SK-N-MC (cell line): ENCODE data around the gene ZNF165.

Experiments
- DNase-seq: peaks from one replicate; pipeline ENCODE4 v3.0.0-alpha.2; 2011; ENCODE audit warnings: low read depth, low spot score
- H3K27ac ChIP-seq: fragments of 200-600 bp; sonication (generic); 2 replicates; pipeline ENCODE4 v1.5.1; 2016; ENCODE audit warnings: mixed run types
- H3K36me3 ChIP-seq: fragments of 200-600 bp; sonication (generic); 2 replicates; pipeline ENCODE4 v1.6.1; 2017; ENCODE audit warnings: antibody characterized with exemption, low read length, mixed read lengths; ENCODE audit not compliant: insufficient read depth
- H3K4me3 ChIP-seq: fragments of 200-600 bp; sonication (generic); 2 replicates; pipeline ENCODE4 v1.5.1; 2016
- H3K9ac ChIP-seq: fragments of 200-600 bp; sonication (generic); 2 replicates; pipeline ENCODE4 v1.8.0; 2017; ENCODE audit warnings: mixed run types, mixed read lengths; ENCODE audit not compliant: insufficient read length
- H3K9me3 ChIP-seq: fragments of 200-600 bp; sonication (generic); 2 replicates; pipeline ENCODE4 v1.6.1; 2017; ENCODE audit warnings: low read depth, mild to moderate bottlenecking, antibody characterized with exemption, low read length, moderate library complexity, mixed read lengths
- EZH2 ChIP-seq: fragments of 200-600 bp; sonication (generic); IDR thresholded peaks from one replicate; pipeline ENCODE4 v1.6.1; 2017; ENCODE audit warnings: antibody characterized with exemption
- FOXP2 ChIP-seq: optimal IDR thresholded peaks from 2 replicates; pipeline ENCODE3; 2011; ENCODE audit warnings: mild to moderate bottlenecking, moderate library complexity; ENCODE audit not compliant: insufficient read depth; ENCODE audit errors: extremely low read length, control extremely low read depth
- POLR2AphosphoS5 ChIP-seq: IDR thresholded peaks from 2 replicates; pipeline ENCODE4 v1.6.1; 2012; ENCODE audit warnings: mild to moderate bottlenecking, low read depth, low read length, borderline replicate concordance

ZNF165 gene

GRCh38 chr6:28134015-28134414, 53.6 kb downstream of the ZNF165 start:
- Histone ChIP-seq H3K9me3 (no peaks in the 10 kb centered on the region), H3K27ac (no peak overlapping the region), H3K9ac (no peak overlapping the region), H3K4me3 (no peak overlapping the region), H3K36me3 (peaks cover 39% of the 10 kb centered on the region)
- DNase-seq = no peak
- no peak for TF ChIP-seq EZH2
- no peak for TF ChIP-seq FOXP2
- no peak for TF ChIP-seq POLR2AphosphoS5

GRCh38 chr6:28134716-28135115, 54.3 kb downstream of the ZNF165 start:
- H3K9me3 ChIP-seq = no peaks in the 10 kb centered on the region
- H3K36me3 ChIP-seq = peaks cover 32% of the 10 kb centered on the region
- H3K9ac ChIP-seq = no peak overlapping the region
- no peak overlapping the region for H3K4me3 ChIP-seq
- TF ChIP-seq FOXP2 = no peak
- no peak for DNase-seq
- no peak overlapping the region for H3K27ac ChIP-seq

GRCh38 chr6:28135393-28135792, 55.0 kb downstream of the ZNF165 start:
- peak overlapping the region; percentile 93 for H3K9ac ChIP-seq
- no peak overlapping the region for H3K27ac ChIP-seq
- peaks cover 25% of the 10 kb centered on the region for H3K36me3 ChIP-seq
- TF ChIP-seq FOXP2 = no peak
- TF ChIP-seq POLR2AphosphoS5 = no peak
- TF ChIP-seq EZH2 = no peak
- DNase-seq = no peak
- H3K9me3 ChIP-seq = no peaks in the 10 kb centered on the region
- peak overlapping the region; percentile 88 for H3K4me3 ChIP-seq

GRCh38 chr6:28136585-28137504, 56.5 kb downstream of the ZNF165 start:
- Histone ChIP-seq H3K27ac (peak overlapping the region; percentile 82), H3K4me3 (peak overlapping the region; percentile 88), H3K9ac (peak overlapping the region; percentile 93), H3K9me3 (no peaks in the 10 kb centered on the region), H3K36me3 (peaks cover 17% of the 10 kb centered on the region)
- DNase-seq = peak; percentile 75
- TF ChIP-seq POLR2AphosphoS5 (peak; percentile 91), FOXP2 (peak; percentile 6), EZH2 (no peak)

- peak overlapping the region; percentile 82 for H3K27ac ChIP-seq
- DNase-seq = no peak
- peaks cover 14% of the 10 kb centered on the region for H3K36me3 ChIP-seq
- H3K9ac ChIP-seq = peak overlapping the region; percentile 93
- TF ChIP-seq FOXP2 (no peak), POLR2AphosphoS5 (no peak), EZH2 (no peak)
- peak overlapping the region; percentile 88 for H3K4me3 ChIP-seq
- H3K9me3 ChIP-seq = no peaks in the 10 kb centered on the region
These were observed 57.2 kb downstream of the ZNF165 start for GRCh38 chr6:28137505-28137981.
